Measurements from ENCODE around the gene PRR13. TPM values are rescaled to one million over a fixed set of nuclear protein-coding genes. Genes with fewer than 3 reads are reported as not detected.
"Not testable (repeated sequence)": the region's sequence is repeated elsewhere in the genome, so short reads cannot be mapped to it uniquely, and the experiment has no call there.

PRR13 gene
- total and polyA plus RNA-seq, 2 donors (not counting 1 experiment from before 2014, with no cell fraction given) = 108 to 213 TPM

DNA sequence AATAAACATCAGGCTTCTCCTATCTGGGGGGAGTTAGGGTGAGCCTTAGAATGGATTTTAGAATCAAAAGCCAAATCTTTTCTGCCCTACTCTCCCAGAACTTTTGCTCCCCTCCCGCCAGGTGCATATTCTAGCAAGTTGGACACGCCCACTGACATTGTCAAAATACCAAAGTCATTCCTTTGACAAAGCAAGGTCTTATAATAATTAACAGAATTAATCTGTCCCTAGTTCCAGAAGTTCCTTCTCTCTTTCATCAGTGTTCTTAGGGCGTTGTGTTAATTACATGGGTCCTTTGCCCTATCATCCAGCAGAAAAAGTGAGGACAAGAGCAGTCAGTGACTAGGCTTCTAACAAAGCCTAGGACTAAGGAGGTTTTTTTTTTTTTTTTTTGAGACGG, 2.4 kb downstream of the PRR13 start:
- H3K9me3 ChIP-seq (ENCODE audit: control extremely low read depth in 1 of 3, control insufficient read depth in 2 of 3, insufficient read depth in 1 of 3, low read length in 2 of 3) = no peaks in the 10 kb centered on the region
- WGBS (ENCODE audit: insufficient coverage) = no CpG with 5 or more reads among the region's 4 CpGs
- H3K36me3 ChIP-seq (replicated peaks in 1 of 2; ENCODE audit: control extremely low read depth in 1 of 2, control insufficient read depth in 1 of 2, extremely low read depth in 1 of 2, insufficient read depth in 2 of 2, low read length in 1 of 2) = peaks cover 1 to 36% of the 10 kb centered on the region in 2 experiments
- intact Hi-C loops (cut with micrococcal nuclease) = loop anchor here (5.0 kb wide), 1 partner anchor 392 kb away; the partner anchor contains the start of gene TNS2
- CTCF ChIA-PET = no interaction called here
- Mint-ChIP-seq H3K4me3 (peak overlapping the region; percentile 30), H3K27me3 (no peaks in the 10 kb centered on the region), H3K4me1 (peaks cover 43% of the 10 kb centered on the region), H3K27ac (peak overlapping the region; percentile 73), H3K9me3 (ENCODE audit: insufficient read depth) (no peaks in the 10 kb centered on the region)
- H4K20me1 ChIP-seq (ENCODE audit: control insufficient read depth, insufficient read depth, low read length, poor library complexity, severe bottlenecking) = peaks cover 46% of the 10 kb centered on the region
- H3K4me2 ChIP-seq (replicated peaks; ENCODE audit: low read depth, low read length, poor library complexity, severe bottlenecking) = peak overlapping the region; percentile 7
- H3K4me1 ChIP-seq (ENCODE audit: control insufficient read depth in 2 of 2, insufficient read depth in 2 of 2, low read length in 2 of 2) = peaks cover 21 to 25% of the 10 kb centered on the region in 2 donors
- no peak overlapping the region for H3K9ac ChIP-seq (ENCODE audit: low read length)
- DNase-seq = no peak
- no peak for ATAC-seq (ENCODE audit: low read depth)
- no peaks in the 10 kb centered on the region for H3K27me3 ChIP-seq (replicated peaks in 1 of 4; ENCODE audit: control extremely low read depth in 1 of 4, control insufficient read depth in 3 of 4, insufficient read depth in 4 of 4, low read length in 3 of 4)
- POLR2A ChIA-PET = no interaction called here
- H3K79me2 ChIP-seq (ENCODE audit: control insufficient read depth, insufficient read depth, low read length) = peaks cover 30% of the 10 kb centered on the region
- peak overlapping the region in 1 of 2 donors; percentile 93 for H3K27ac ChIP-seq (ENCODE audit: low read length in 2 of 2)
- no peak overlapping the region for H3K4me3 ChIP-seq (ENCODE audit: control extremely low read depth in 1 of 5, extremely low read depth in 1 of 5, insufficient read depth in 1 of 5, low read depth in 2 of 5, low read length in 4 of 5)
- no peak overlapping the region for H2AFZ ChIP-seq (ENCODE audit: insufficient read depth, low read depth, low read length, poor library complexity, severe bottlenecking)
- TF ChIP-seq EZH2 (IDR thresholded peaks at IDR 0.05; ENCODE audit: borderline replicate concordance, insufficient read depth, low read depth, low read length, poor library complexity, severe bottlenecking) (no peak), CTCF (IDR thresholded peaks at IDR 0.05) (no peak)

GRCh38 chr12:53444593-53445325, 3.2 kb downstream of the PRR13 start:
- H3K9me3 Mint-ChIP-seq (ENCODE audit: insufficient read depth); H3K9me3 ChIP-seq (ENCODE audit: control extremely low read depth in 1 of 3, control insufficient read depth in 2 of 3, insufficient read depth in 1 of 3, low read length in 2 of 3); CTCF ChIA-PET; DNase-seq; H3K4me3 ChIP-seq (ENCODE audit: control extremely low read depth in 1 of 5, extremely low read depth in 1 of 5, insufficient read depth in 1 of 5, low read depth in 2 of 5, low read length in 4 of 5); H3K27me3 ChIP-seq (replicated peaks in 1 of 4; ENCODE audit: control extremely low read depth in 1 of 4, control insufficient read depth in 3 of 4, insufficient read depth in 4 of 4, low read length in 3 of 4); H3K27me3 Mint-ChIP-seq; H3K27ac ChIP-seq (ENCODE audit: low read length in 2 of 2); H3K9ac ChIP-seq (ENCODE audit: low read length); H3K4me2 ChIP-seq (replicated peaks; ENCODE audit: low read depth, low read length, poor library complexity, severe bottlenecking); ATAC-seq (ENCODE audit: low read depth); POLR2A ChIA-PET; H2AFZ ChIP-seq (ENCODE audit: insufficient read depth, low read depth, low read length, poor library complexity, severe bottlenecking): not testable (repeated sequence)
- H3K79me2 ChIP-seq (ENCODE audit: control insufficient read depth, insufficient read depth, low read length) = peaks cover 30% of the 10 kb centered on the region
- Mint-ChIP-seq H3K27ac (peak overlapping the region; percentile 37), H3K4me3 (peak overlapping the region; percentile 23), H3K4me1 (peaks cover 40% of the 10 kb centered on the region)
- WGBS (ENCODE audit: insufficient coverage) = 98% methylated on average over 4 of the region's 11 CpGs
- intact Hi-C loops (cut with micrococcal nuclease) = loop anchor here (5.0 kb wide), 1 partner anchor 392 kb away; the partner anchor contains the start of gene TNS2
- H3K4me1 ChIP-seq (ENCODE audit: control insufficient read depth in 2 of 2, insufficient read depth in 2 of 2, low read length in 2 of 2) = peaks cover 21 to 25% of the 10 kb centered on the region in 2 donors
- peaks cover 46% of the 10 kb centered on the region for H4K20me1 ChIP-seq (ENCODE audit: control insufficient read depth, insufficient read depth, low read length, poor library complexity, severe bottlenecking)
- peaks cover 1 to 36% of the 10 kb centered on the region in 2 experiments for H3K36me3 ChIP-seq (replicated peaks in 1 of 2; ENCODE audit: control extremely low read depth in 1 of 2, control insufficient read depth in 1 of 2, extremely low read depth in 1 of 2, insufficient read depth in 2 of 2, low read length in 1 of 2)
